WTC11 (cell line): ENCODE data around the gene NAALAD2. TPM values are rescaled to one million over a fixed set of nuclear protein-coding genes. Genes with fewer than 3 reads are reported as not detected.
A peak's percentile ranks its signal among the peaks of the same experiment; 100 is the strongest.

Source experiments
- CREM ChIP-seq: sonication (generic); formaldehyde crosslinking; IDR thresholded peaks from 2 replicates; pipeline ENCODE4 v1.8.1; 2022; ENCODE audit warnings: mild to moderate bottlenecking, missing genetic modification reagents, moderate library complexity
- FOXK1 ChIP-seq: sonication (generic); formaldehyde crosslinking; IDR thresholded peaks from 2 replicates; pipeline ENCODE4 v1.8.0; 2022; ENCODE audit warnings: mild to moderate bottlenecking, moderate library complexity, missing genetic modification reagents
- GABPB1 ChIP-seq: sonication (generic); formaldehyde crosslinking; IDR thresholded peaks from 2 replicates; pipeline ENCODE4 v1.8.1; 2023; ENCODE audit warnings: mild to moderate bottlenecking, missing genetic modification reagents
- HMGA2 ChIP-seq: fragments of 250-450 bp; sonication (Bioruptor Pico); IDR thresholded peaks from 2 replicates; pipeline ENCODE4 v1.4.0; 2021; ENCODE audit warnings: mild to moderate bottlenecking, moderate library complexity
- JUN ChIP-seq: sonication (generic); formaldehyde crosslinking; IDR thresholded peaks from 2 replicates; pipeline ENCODE4 v1.8.0; 2023; ENCODE audit warnings: mild to moderate bottlenecking, missing genetic modification reagents
- KAT7 ChIP-seq: sonication (generic); formaldehyde crosslinking; IDR thresholded peaks from 2 replicates; pipeline ENCODE4 v1.8.1; 2023; ENCODE audit warnings: missing genetic modification reagents, mild to moderate bottlenecking, borderline replicate concordance
- MXD4 ChIP-seq: fragments of 250-450 bp; sonication (Bioruptor Pico); IDR thresholded peaks from 2 replicates; pipeline ENCODE4 v1.8.0; 2021; ENCODE audit warnings: mild to moderate bottlenecking, moderate library complexity, borderline replicate concordance
- MYBL2 ChIP-seq: sonication (generic); formaldehyde crosslinking; IDR thresholded peaks from 2 replicates; pipeline ENCODE4 v1.8.1; 2023; ENCODE audit warnings: mild to moderate bottlenecking, moderate library complexity, missing genetic modification reagents
- NFE2L1 ChIP-seq: sonication (generic); formaldehyde crosslinking; IDR thresholded peaks from 2 replicates; pipeline ENCODE4 v1.8.1; 2023; ENCODE audit warnings: missing genetic modification reagents
- NR1H2 ChIP-seq: sonication (generic); formaldehyde crosslinking; IDR thresholded peaks from 2 replicates; pipeline ENCODE4 v1.9.0; 2021; ENCODE audit warnings: mild to moderate bottlenecking, moderate library complexity, missing genetic modification reagents
- NR3C1 ChIP-seq: sonication (generic); formaldehyde crosslinking; conservative IDR thresholded peaks from 2 replicates; pipeline ENCODE4 v1.8.1; 2023; ENCODE audit warnings: low read depth, mild to moderate bottlenecking, missing genetic modification reagents
- OVOL2 ChIP-seq: fragments of 250-450 bp; sonication (Bioruptor Pico); IDR thresholded peaks from 2 replicates; pipeline ENCODE4 v1.9.0; 2021; ENCODE audit warnings: mild to moderate bottlenecking, borderline replicate concordance
- RORB ChIP-seq: fragments of 250-450 bp; sonication (Bioruptor Pico); IDR thresholded peaks from 2 replicates; pipeline ENCODE4 v1.9.0; 2021; ENCODE audit warnings: mild to moderate bottlenecking
- TCF7 ChIP-seq: sonication (generic); formaldehyde crosslinking; IDR thresholded peaks from 2 replicates; pipeline ENCODE4 v1.8.0; 2022; ENCODE audit warnings: mild to moderate bottlenecking, low read depth, missing genetic modification reagents, moderate library complexity
- TEAD1 ChIP-seq: sonication (generic); formaldehyde crosslinking; IDR thresholded peaks from 2 replicates; pipeline ENCODE4 v1.8.0; 2022; ENCODE audit warnings: mild to moderate bottlenecking, missing genetic modification reagents
- TEAD4 ChIP-seq: sonication (generic); formaldehyde crosslinking; IDR thresholded peaks from 2 replicates; pipeline ENCODE4 v1.8.0; 2022; ENCODE audit warnings: mild to moderate bottlenecking, missing genetic modification reagents
- ZBTB21 ChIP-seq: sonication (generic); formaldehyde crosslinking; IDR thresholded peaks from 2 replicates; pipeline ENCODE4 v1.8.1; 2023; ENCODE audit warnings: mild to moderate bottlenecking, missing genetic modification reagents, borderline replicate concordance
- ZNF138 ChIP-seq: sonication (generic); formaldehyde crosslinking; conservative IDR thresholded peaks from 2 replicates; pipeline ENCODE4 v1.8.1; 2022; ENCODE audit warnings: mild to moderate bottlenecking, moderate library complexity, missing genetic modification reagents
- ZNF232 ChIP-seq: sonication (generic); formaldehyde crosslinking; IDR thresholded peaks from 2 replicates; pipeline ENCODE4 v1.8.0; 2022; ENCODE audit warnings: mild to moderate bottlenecking, missing genetic modification reagents
- ZNF263 ChIP-seq: sonication (generic); formaldehyde crosslinking; IDR thresholded peaks from 2 replicates; pipeline ENCODE4 v1.8.1; 2022; ENCODE audit warnings: low read depth, mild to moderate bottlenecking, moderate library complexity, missing genetic modification reagents
- ZNF396 ChIP-seq: fragments of 250-450 bp; sonication (Bioruptor Pico); IDR thresholded peaks from 2 replicates; pipeline ENCODE4 v1.8.0; 2021; ENCODE audit warnings: mild to moderate bottlenecking, moderate library complexity, borderline replicate concordance
- ZNF423 ChIP-seq: fragments of 250-450 bp; sonication (Bioruptor Pico); IDR thresholded peaks from 2 replicates; pipeline ENCODE4 v2.1.2; 2022; ENCODE audit warnings: mild to moderate bottlenecking, moderate library complexity
- total RNA-seq: library from RNA; stranded (reverse); gene quantifications from 3 replicates; pipeline ENCODE4 v1.2.3, GENCODE V29; 2021
- TF ChIP-seq, protein P1 (sequence below): sonication (generic); formaldehyde crosslinking; IDR thresholded peaks from 2 replicates; pipeline ENCODE4 v1.8.1; 2022; ENCODE audit warnings: mild to moderate bottlenecking, moderate library complexity, missing genetic modification reagents
- TF ChIP-seq, protein P2 (sequence below): sonication (generic); formaldehyde crosslinking; IDR thresholded peaks from 2 replicates; pipeline ENCODE4 v1.8.0; 2023; ENCODE audit warnings: missing genetic modification reagents
- TF ChIP-seq, protein P3 (sequence below): sonication (generic); formaldehyde crosslinking; IDR thresholded peaks from 2 replicates; pipeline ENCODE4 v1.8.1; 2023; ENCODE audit warnings: mild to moderate bottlenecking, missing genetic modification reagents, borderline replicate concordance
- TF ChIP-seq, protein P4 (sequence below): sonication (generic); formaldehyde crosslinking; IDR thresholded peaks from 2 replicates; pipeline ENCODE4 v1.8.1; 2023; ENCODE audit warnings: mild to moderate bottlenecking, missing genetic modification reagents
- TF ChIP-seq, protein P5 (sequence below): sonication (generic); formaldehyde crosslinking; IDR thresholded peaks from 2 replicates; pipeline ENCODE4 v1.8.1; 2023; ENCODE audit warnings: mild to moderate bottlenecking, missing genetic modification reagents, moderate library complexity
- TF ChIP-seq, protein P6 (sequence below): fragments of 200-600 bp; IDR thresholded peaks from 2 replicates; pipeline ENCODE4 v1.8.0; 2022; ENCODE audit warnings: antibody characterized with exemption
- TF ChIP-seq, protein P7 (sequence below): sonication (generic); formaldehyde crosslinking; IDR thresholded peaks from 2 replicates; pipeline ENCODE4 v1.8.0; 2022; ENCODE audit warnings: mild to moderate bottlenecking, missing genetic modification reagents

The NAALAD2 gene
- total RNA-seq, 1 experiment from 2014 or later: 3.7 TPM

DNA sequence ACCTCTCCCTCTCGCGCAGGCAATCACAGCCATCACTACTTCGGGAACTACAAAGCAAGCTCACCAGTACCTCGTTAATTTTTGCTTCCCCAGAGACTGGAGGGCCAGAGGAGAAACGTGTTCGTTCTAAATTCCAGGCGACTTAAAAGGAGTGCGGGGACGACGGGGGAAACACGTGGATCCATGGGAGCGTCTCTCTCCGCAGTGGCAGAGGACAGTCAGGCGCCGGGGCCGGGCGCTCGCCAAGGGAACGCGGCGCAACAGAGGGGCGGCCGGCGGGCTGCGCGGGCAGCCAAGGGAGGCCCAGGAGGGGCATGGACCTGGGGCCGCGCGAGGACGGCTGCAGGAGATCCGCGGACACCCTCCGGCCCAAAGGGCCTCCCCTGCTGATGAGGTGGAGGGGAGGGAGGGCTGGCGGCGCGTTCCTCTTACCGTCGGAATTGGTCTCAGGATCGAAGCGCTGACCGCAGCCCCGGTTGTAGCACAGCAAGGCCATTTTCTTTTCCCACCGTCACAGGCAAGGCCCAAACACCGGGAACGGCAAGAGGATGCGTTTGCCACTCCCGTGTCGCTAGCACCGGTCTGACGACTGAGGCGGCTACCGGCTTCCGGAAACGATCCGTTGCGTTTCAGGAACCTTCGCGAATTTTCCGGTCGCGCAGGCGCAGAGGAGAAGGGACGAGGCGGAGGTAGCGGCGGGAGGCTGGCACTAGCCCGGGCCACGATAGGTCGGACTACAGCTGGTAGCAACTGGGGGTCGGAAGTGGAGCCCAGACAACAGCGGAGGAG is 88.2 kb downstream of the NAALAD2 start, which contains the start of gene CHORDC1 (continued):
- TF ChIP-seq TEAD1: peak; percentile 52; the same call in 1 of the 2 replicates
- TF ChIP-seq ZBTB21 (CRISPR knock-in tag): no peak
- TF ChIP-seq OVOL2 (CRISPR knock-in tag): no peak
- TF ChIP-seq MYBL2: peak; percentile 87; the same call in 1 of the 2 replicates
- TF ChIP-seq, protein P1, sequence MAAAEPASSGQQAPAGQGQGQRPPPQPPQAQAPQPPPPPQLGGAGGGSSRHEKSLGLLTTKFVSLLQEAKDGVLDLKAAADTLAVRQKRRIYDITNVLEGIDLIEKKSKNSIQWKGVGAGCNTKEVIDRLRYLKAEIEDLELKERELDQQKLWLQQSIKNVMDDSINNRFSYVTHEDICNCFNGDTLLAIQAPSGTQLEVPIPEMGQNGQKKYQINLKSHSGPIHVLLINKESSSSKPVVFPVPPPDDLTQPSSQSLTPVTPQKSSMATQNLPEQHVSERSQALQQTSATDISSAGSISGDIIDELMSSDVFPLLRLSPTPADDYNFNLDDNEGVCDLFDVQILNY (CRISPR knock-in tag): peak; percentile 50; the same call in 1 of the 2 replicates
- TF ChIP-seq, protein P2, sequence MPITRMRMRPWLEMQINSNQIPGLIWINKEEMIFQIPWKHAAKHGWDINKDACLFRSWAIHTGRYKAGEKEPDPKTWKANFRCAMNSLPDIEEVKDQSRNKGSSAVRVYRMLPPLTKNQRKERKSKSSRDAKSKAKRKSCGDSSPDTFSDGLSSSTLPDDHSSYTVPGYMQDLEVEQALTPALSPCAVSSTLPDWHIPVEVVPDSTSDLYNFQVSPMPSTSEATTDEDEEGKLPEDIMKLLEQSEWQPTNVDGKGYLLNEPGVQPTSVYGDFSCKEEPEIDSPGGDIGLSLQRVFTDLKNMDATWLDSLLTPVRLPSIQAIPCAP: no peak
- TF ChIP-seq ZNF396 (CRISPR knock-in tag): no peak
- TF ChIP-seq TEAD4 (CRISPR knock-in tag): no peak
- no peak for TF ChIP-seq NR1H2 (CRISPR knock-in tag)
- no peak for TF ChIP-seq RORB
- TF ChIP-seq, protein P3, sequence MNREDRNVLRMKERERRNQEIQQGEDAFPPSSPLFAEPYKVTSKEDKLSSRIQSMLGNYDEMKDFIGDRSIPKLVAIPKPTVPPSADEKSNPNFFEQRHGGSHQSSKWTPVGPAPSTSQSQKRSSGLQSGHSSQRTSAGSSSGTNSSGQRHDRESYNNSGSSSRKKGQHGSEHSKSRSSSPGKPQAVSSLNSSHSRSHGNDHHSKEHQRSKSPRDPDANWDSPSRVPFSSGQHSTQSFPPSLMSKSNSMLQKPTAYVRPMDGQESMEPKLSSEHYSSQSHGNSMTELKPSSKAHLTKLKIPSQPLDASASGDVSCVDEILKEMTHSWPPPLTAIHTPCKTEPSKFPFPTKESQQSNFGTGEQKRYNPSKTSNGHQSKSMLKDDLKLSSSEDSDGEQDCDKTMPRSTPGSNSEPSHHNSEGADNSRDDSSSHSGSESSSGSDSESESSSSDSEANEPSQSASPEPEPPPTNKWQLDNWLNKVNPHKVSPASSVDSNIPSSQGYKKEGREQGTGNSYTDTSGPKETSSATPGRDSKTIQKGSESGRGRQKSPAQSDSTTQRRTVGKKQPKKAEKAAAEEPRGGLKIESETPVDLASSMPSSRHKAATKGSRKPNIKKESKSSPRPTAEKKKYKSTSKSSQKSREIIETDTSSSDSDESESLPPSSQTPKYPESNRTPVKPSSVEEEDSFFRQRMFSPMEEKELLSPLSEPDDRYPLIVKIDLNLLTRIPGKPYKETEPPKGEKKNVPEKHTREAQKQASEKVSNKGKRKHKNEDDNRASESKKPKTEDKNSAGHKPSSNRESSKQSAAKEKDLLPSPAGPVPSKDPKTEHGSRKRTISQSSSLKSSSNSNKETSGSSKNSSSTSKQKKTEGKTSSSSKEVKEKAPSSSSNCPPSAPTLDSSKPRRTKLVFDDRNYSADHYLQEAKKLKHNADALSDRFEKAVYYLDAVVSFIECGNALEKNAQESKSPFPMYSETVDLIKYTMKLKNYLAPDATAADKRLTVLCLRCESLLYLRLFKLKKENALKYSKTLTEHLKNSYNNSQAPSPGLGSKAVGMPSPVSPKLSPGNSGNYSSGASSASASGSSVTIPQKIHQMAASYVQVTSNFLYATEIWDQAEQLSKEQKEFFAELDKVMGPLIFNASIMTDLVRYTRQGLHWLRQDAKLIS: no peak
- TF ChIP-seq, protein P4, sequence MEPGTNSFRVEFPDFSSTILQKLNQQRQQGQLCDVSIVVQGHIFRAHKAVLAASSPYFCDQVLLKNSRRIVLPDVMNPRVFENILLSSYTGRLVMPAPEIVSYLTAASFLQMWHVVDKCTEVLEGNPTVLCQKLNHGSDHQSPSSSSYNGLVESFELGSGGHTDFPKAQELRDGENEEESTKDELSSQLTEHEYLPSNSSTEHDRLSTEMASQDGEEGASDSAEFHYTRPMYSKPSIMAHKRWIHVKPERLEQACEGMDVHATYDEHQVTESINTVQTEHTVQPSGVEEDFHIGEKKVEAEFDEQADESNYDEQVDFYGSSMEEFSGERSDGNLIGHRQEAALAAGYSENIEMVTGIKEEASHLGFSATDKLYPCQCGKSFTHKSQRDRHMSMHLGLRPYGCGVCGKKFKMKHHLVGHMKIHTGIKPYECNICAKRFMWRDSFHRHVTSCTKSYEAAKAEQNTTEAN (CRISPR knock-in tag): peak; percentile 54; the same call in 1 of the 2 replicates
- TF ChIP-seq CREM (CRISPR knock-in tag): peak; percentile 83
- peak; percentile 7; the same call in 1 of the 2 replicates for TF ChIP-seq GABPB1
- TF ChIP-seq KAT7: no peak
- TF ChIP-seq FOXK1 (CRISPR knock-in tag): peak; percentile 68
- TF ChIP-seq ZNF138 (CRISPR knock-in tag): no peak
- TF ChIP-seq TCF7 (CRISPR knock-in tag): no peak
- TF ChIP-seq HMGA2 (CRISPR knock-in tag): no peak
- TF ChIP-seq, protein P5, sequence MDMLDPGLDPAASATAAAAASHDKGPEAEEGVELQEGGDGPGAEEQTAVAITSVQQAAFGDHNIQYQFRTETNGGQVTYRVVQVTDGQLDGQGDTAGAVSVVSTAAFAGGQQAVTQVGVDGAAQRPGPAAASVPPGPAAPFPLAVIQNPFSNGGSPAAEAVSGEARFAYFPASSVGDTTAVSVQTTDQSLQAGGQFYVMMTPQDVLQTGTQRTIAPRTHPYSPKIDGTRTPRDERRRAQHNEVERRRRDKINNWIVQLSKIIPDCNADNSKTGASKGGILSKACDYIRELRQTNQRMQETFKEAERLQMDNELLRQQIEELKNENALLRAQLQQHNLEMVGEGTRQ (CRISPR knock-in tag): no peak
- TF ChIP-seq, protein P6, sequence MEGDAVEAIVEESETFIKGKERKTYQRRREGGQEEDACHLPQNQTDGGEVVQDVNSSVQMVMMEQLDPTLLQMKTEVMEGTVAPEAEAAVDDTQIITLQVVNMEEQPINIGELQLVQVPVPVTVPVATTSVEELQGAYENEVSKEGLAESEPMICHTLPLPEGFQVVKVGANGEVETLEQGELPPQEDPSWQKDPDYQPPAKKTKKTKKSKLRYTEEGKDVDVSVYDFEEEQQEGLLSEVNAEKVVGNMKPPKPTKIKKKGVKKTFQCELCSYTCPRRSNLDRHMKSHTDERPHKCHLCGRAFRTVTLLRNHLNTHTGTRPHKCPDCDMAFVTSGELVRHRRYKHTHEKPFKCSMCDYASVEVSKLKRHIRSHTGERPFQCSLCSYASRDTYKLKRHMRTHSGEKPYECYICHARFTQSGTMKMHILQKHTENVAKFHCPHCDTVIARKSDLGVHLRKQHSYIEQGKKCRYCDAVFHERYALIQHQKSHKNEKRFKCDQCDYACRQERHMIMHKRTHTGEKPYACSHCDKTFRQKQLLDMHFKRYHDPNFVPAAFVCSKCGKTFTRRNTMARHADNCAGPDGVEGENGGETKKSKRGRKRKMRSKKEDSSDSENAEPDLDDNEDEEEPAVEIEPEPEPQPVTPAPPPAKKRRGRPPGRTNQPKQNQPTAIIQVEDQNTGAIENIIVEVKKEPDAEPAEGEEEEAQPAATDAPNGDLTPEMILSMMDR: no peak
- TF ChIP-seq, protein P7, sequence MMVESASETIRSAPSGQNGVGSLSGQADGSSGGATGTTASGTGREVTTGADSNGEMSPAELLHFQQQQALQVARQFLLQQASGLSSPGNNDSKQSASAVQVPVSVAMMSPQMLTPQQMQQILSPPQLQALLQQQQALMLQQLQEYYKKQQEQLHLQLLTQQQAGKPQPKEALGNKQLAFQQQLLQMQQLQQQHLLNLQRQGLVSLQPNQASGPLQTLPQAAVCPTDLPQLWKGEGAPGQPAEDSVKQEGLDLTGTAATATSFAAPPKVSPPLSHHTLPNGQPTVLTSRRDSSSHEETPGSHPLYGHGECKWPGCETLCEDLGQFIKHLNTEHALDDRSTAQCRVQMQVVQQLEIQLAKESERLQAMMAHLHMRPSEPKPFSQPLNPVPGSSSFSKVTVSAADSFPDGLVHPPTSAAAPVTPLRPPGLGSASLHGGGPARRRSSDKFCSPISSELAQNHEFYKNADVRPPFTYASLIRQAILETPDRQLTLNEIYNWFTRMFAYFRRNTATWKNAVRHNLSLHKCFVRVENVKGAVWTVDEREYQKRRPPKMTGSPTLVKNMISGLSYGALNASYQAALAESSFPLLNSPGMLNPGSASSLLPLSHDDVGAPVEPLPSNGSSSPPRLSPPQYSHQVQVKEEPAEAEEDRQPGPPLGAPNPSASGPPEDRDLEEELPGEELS: peak; percentile 65; the same call in 1 of the 2 replicates
- TF ChIP-seq MXD4: no peak
- no peak for TF ChIP-seq NFE2L1 (CRISPR knock-in tag)
- TF ChIP-seq ZNF423 (CRISPR knock-in tag): no peak
- 0 out of 2 replicates have a peak, but pooled peaks have one; percentile 15 for TF ChIP-seq JUN (CRISPR knock-in tag)
- no peak for TF ChIP-seq NR3C1
- peak; percentile 74; the same call in 1 of the 2 replicates for TF ChIP-seq ZNF232 (CRISPR knock-in tag)
- no peak for TF ChIP-seq ZNF263 (CRISPR knock-in tag)
